ENCODE measurements around the gene STARD3. TPM values are rescaled to one million over a fixed set of nuclear protein-coding genes. Genes with fewer than 3 reads are reported as not detected.
"Not testable (repeated sequence)": the region's sequence is repeated elsewhere in the genome, so short reads cannot be mapped to it uniquely, and the experiment has no call there.

Gene STARD3
- total RNA-seq: 10 to 100 TPM; 44.5 to 73.6 (median 53.0) TPM

DNA sequence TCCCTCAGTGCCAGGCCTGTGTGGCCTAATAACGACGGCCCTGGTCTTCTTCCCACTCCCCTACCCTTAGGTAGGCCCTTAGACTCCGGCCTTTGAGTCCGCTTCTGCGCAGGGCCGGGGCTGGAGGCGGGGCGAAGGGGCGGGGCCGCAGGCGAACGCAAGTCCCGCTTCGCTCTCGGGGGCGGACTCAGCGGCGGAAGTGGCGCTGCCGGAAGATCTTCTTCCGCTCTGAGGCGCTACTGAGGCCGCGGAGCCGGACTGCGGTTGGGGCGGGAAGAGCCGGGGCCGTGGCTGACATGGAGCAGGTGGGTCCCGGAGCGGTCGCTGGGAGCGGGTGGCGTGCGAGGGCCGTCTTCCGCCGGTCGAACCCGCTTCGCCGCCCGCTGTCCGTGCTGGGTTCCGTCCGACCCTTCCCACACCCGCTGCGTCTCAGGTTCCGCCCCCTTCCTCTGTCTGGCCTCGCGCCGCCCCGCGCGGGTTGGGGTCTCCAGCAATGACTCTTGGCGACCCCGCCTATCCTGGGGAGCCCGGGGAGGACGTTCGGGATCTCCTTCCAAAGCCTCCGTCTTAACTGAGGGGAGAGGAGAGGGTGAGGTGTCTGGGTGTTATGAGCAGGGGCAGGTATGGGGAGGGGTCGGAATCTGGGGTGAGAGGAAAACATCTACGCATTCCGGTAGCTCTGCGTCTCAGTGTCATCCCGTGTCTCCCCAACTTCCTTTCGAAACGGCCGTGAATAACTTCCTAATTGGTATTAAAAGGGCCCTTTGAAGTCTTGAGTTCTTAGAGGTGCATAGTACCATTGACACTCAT is at the start of gene STARD3:
TSS of gene STARD3 (plus strand) at position 218 of the 810 bp plus-strand sequence. CDS start 16,388 bp downstream, outside the sequence.
- Histone ChIP-seq H3K36me3 (no peaks in the 10 kb centered on the region), H3K4me3 (replicated peaks in 1 of 3) (peak within 1 kb of the TSS; percentile 90 to 94 (median 90)), H3K9me3 (no peaks in the 10 kb centered on the region), H3K27me3 (no peaks in the 10 kb centered on the region), H3K4me1 (peaks cover 16 to 44% of the 10 kb centered on the region in 2 donors), H3K27ac (peak within 1 kb of the TSS; percentile 85 to 90 (median 86))
- DNase-seq: peak; percentile 93 to 94
- WGBS, 2 donors: 0% methylated on average over 29 to 61 of the region's 69 CpGs
- intact Hi-C loops (cut with DNase I): no loop called here
- TF ChIP-seq POLR2A (IDR thresholded peaks at IDR 0.05): peak in 1 of 2 donors; percentile 65
- TF ChIP-seq, protein P1, sequence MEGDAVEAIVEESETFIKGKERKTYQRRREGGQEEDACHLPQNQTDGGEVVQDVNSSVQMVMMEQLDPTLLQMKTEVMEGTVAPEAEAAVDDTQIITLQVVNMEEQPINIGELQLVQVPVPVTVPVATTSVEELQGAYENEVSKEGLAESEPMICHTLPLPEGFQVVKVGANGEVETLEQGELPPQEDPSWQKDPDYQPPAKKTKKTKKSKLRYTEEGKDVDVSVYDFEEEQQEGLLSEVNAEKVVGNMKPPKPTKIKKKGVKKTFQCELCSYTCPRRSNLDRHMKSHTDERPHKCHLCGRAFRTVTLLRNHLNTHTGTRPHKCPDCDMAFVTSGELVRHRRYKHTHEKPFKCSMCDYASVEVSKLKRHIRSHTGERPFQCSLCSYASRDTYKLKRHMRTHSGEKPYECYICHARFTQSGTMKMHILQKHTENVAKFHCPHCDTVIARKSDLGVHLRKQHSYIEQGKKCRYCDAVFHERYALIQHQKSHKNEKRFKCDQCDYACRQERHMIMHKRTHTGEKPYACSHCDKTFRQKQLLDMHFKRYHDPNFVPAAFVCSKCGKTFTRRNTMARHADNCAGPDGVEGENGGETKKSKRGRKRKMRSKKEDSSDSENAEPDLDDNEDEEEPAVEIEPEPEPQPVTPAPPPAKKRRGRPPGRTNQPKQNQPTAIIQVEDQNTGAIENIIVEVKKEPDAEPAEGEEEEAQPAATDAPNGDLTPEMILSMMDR (IDR thresholded peaks at IDR 0.05): peak in 2 of 6 experiments; percentile 30 to 31

DNA sequence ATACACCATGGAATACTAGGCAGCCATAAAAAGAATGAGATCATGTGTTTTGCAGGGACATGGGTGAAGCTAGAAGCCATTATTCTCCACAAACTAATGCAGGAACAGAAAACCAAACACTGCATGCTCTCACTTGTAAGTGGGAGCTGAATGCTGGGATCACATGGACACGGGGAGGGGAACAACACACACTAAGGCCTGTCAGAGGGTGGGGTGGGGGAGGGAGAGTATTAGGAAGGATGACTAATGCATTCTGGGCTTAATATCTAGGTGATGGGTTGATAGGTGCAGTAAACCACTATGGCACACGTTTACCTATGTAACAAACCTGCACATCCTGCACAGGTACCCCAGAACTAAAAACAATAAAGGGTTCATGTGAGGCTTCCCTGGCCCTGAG is 46.8 kb upstream of the STARD3 start:
- H3K27me3 ChIP-seq; H3K27ac ChIP-seq; intact Hi-C loops (cut with DNase I); H3K9me3 ChIP-seq; H3K36me3 ChIP-seq; DNase-seq; H3K4me3 ChIP-seq (replicated peaks in 1 of 3); H3K4me1 ChIP-seq: not testable (repeated sequence)
- WGBS, 2 donors: 49 to 68% methylated on average over 2 of the region's 2 CpGs

GRCh38 chr17:39591958-39592954 is 44.7 kb upstream of the STARD3 start:
- H3K4me1 ChIP-seq: no peaks in the 10 kb centered on the region
- intact Hi-C loops (cut with DNase I): no loop called here
- H3K27ac ChIP-seq: no peak overlapping the region
- no peak overlapping the region for H3K4me3 ChIP-seq (replicated peaks in 1 of 3)
- DNase-seq: peak; percentile 30 to 62
- peaks cover 9% of the 10 kb centered on the region for H3K27me3 ChIP-seq
- H3K9me3 ChIP-seq: no peaks in the 10 kb centered on the region
- H3K36me3 ChIP-seq: no peaks in the 10 kb centered on the region
- WGBS, 2 donors: 2 to 6% methylated on average over 9 to 18 of the region's 22 CpGs
- TF ChIP-seq POLR2A (IDR thresholded peaks at IDR 0.05): no peak
- TF ChIP-seq, protein P1 (IDR thresholded peaks at IDR 0.05): no peak

- Histone ChIP-seq H3K27ac (no peak overlapping the region), H3K4me1 (peaks cover 0 to under 1% of the 10 kb centered on the region in 2 donors), H3K4me3 (replicated peaks in 1 of 3) (no peak overlapping the region), H3K9me3 (no peaks in the 10 kb centered on the region), H3K27me3 (peaks cover 20% of the 10 kb centered on the region), H3K36me3 (no peaks in the 10 kb centered on the region)
- WGBS, 2 donors: 81 to 83% methylated on average over 2 of the region's 2 CpGs
- TF ChIP-seq, protein P1 (IDR thresholded peaks at IDR 0.05): no peak
- no peak for TF ChIP-seq POLR2A (IDR thresholded peaks at IDR 0.05)
- no peak for DNase-seq
- intact Hi-C loops (cut with DNase I): no loop called here
Measured at GRCh38 chr17:39593371-39593770, 43.6 kb upstream of the STARD3 start.

- Histone ChIP-seq H3K36me3 (no peaks in the 10 kb centered on the region), H3K9me3 (no peaks in the 10 kb centered on the region), H3K27ac (no peak overlapping the region), H3K4me3 (replicated peaks in 1 of 3) (no peak overlapping the region), H3K27me3 (peaks cover 37% of the 10 kb centered on the region), H3K4me1 (peaks cover 0 to 15% of the 10 kb centered on the region in 2 donors)
- intact Hi-C loops (cut with DNase I): no loop called here
- WGBS, 2 donors: 12 to 22% methylated on average over 4 of the region's 4 CpGs
- TF ChIP-seq POLR2A (IDR thresholded peaks at IDR 0.05): no peak
- TF ChIP-seq, protein P1 (IDR thresholded peaks at IDR 0.05): no peak
- DNase-seq: no peak
Measured at GRCh38 chr17:39595294-39595693, 41.6 kb upstream of the STARD3 start.
